GM10847 (cell line): Measurements from ENCODE around the gene ZNF791.

Experiments
- POLR2A ChIP-seq: IDR thresholded peaks from 2 replicates; pipeline ENCODE4 v1.6.1; 2011; ENCODE audit not compliant: insufficient read length; ENCODE audit errors: extremely low read depth

ZNF791 gene

GRCh38 chr19:12676384-12676792 lies 65.7 kb downstream of the ZNF791 start:
- TF ChIP-seq POLR2A = no peak

GRCh38 chr19:12676928-12677327 lies 66.2 kb downstream of the ZNF791 start:
- TF ChIP-seq POLR2A = no peak

- no peak for TF ChIP-seq POLR2A
Measured at GRCh38 chr19:12680034-12680433, 69.3 kb downstream of the ZNF791 start.

- TF ChIP-seq POLR2A = peak; percentile 66
Measured at GRCh38 chr19:12681074-12681987, 70.6 kb downstream of the ZNF791 start, which contains the start of gene DHPS. Gene DHPS (minus strand): TSS chr19:12681880. CDS start chr19:12681766, 114 bp downstream.
